Astrocyte of the hippocampus (primary cell): ENCODE results near the gene FAAP20.

Experiments used
- DNase-seq: peaks from one replicate; pipeline ENCODE4 v3.0.0; 2011; ENCODE audit warnings: low read depth, low spot score

Gene FAAP20

DNA sequence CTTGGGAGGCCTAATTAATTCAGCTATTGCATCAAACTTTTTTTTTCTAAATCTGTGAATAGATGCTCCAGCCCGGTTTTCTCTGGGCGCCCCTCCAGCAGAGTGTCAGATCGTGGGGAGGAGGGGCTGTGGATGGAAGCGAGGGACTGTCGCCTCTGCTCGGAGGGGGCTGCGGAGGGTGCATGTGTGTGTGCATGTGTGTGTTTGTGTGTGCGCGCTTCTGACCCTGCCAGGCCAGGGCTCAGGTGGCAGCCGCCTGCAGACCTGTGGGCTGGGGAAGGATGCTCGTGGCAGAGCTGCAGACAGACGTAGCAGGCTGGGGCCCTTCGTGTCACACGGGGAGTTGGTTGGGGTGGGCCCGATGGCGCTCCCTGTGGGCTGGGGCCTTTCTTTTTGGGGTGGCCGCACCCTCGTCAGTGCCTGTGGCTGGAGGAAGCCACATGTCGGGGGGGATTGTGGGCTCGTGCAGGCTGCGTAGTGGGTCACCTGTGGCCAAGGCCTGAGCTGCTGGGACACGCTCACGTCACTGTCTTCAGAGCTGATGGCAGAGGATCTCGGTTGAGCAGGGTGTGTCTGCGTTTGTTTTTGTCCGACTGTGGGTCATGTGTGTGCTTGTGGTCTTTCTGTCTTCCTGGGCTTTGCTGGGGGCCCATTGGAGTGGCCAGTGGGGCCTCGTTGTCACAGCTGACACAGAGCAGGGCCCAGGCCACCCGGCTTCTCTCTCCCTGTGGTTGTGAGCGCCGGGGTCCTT is 36.4 kb upstream of the FAAP20 start:
- peak; percentile 49 for DNase-seq

GRCh38 chr1:2229911-2230731 is 35.5 kb upstream of the FAAP20 start:
- peak; percentile 66 for DNase-seq

DNA sequence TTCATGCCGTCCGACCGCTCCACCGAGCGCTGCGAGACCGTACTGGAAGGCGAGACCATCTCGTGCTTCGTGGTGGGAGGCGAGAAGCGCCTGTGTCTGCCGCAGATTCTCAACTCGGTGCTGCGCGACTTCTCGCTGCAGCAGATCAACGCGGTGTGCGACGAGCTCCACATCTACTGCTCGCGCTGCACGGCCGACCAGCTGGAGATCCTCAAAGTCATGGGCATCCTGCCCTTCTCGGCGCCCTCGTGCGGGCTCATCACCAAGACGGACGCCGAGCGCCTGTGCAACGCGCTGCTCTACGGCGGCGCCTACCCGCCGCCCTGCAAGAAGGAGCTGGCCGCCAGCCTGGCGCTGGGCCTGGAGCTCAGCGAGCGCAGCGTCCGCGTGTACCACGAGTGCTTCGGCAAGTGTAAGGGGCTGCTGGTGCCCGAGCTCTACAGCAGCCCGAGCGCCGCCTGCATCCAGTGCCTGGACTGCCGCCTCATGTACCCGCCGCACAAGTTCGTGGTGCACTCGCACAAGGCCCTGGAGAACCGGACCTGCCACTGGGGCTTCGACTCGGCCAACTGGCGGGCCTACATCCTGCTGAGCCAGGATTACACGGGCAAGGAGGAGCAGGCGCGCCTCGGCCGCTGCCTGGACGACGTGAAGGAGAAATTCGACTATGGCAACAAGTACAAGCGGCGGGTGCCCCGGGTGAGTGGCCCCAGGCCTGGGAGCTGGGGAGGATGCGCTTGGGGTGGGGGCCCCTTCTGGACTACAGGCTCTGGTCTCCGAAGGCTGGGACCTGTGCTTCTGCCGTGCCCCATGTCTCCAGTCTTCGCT is 34.7 kb upstream of the FAAP20 start:
- DNase-seq: peak; percentile 81

GRCh38 chr1:2228694-2229036 is 34.1 kb upstream of the FAAP20 start:
- DNase-seq: peak; percentile 57

DNA sequence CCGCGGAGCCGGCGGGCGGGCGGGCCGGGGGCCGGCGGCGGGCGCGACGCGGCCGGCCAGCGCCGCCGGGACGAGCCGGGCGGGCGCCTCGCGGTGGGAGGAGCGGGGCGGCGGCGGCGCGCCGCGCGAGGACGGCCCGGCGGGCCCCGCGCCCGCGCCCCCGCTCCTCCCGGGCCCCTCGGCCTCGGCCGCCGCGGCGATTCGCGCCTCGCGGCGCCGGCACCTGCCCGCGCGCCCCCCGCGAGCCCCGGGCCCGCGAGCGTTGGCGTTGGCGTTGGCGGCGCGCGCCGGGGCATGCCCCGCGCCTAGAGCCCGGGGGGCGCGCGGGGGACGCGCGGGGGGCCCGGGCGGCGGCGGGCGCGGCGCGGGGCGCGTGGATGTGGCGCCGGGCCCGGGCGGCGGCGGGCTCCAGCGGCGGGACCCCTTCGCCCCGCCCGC is 33.6 kb upstream of the FAAP20 start, which contains the start of gene SKI:
TSS of gene SKI (plus strand) at position 163 of the 438 bp plus-strand sequence. CDS start 448 bp downstream, outside the sequence.
- DNase-seq: no peak

DNA sequence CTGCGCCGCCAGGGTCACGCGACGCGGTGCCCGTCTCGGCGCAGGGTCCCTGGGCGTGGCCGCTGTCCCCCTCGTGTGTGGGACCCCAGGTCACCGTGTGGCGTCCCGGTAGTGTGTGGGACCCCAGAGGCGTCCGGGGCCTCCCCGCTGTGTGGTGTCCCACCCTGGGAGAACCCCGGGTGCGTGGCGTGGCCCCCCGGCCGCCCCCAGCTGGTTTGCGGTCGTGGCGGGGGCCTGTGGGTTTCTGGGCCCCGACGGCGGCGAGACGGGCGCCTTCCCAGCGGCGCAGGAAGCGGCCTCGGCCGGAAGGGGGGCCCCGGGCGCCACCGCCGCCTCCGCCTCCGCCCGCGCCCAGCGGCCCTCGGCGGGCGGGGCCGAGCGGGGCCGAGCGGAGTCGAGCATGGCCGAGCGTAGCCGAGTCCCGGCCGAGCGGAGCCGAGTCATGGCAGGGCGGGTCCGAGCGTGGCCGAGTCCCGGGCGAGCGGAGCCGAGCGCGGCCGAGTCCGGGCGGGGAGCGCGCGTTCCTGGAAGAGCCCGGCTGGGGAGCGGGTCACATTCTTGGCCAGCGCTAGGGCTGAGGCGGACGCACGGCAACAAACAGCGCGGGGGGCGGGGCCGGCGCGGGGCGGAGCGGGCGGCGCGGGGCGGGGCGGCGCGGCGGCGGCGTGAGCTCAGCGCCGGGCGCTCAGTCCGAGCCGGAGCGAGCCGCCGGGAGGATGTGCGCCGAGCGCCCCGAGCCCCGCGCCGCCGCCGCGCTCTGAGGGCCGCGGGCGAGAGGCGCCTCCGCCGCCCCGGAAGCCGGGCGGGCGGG is 33.0 kb upstream of the FAAP20 start:
- DNase-seq: peak; percentile 99

DNA sequence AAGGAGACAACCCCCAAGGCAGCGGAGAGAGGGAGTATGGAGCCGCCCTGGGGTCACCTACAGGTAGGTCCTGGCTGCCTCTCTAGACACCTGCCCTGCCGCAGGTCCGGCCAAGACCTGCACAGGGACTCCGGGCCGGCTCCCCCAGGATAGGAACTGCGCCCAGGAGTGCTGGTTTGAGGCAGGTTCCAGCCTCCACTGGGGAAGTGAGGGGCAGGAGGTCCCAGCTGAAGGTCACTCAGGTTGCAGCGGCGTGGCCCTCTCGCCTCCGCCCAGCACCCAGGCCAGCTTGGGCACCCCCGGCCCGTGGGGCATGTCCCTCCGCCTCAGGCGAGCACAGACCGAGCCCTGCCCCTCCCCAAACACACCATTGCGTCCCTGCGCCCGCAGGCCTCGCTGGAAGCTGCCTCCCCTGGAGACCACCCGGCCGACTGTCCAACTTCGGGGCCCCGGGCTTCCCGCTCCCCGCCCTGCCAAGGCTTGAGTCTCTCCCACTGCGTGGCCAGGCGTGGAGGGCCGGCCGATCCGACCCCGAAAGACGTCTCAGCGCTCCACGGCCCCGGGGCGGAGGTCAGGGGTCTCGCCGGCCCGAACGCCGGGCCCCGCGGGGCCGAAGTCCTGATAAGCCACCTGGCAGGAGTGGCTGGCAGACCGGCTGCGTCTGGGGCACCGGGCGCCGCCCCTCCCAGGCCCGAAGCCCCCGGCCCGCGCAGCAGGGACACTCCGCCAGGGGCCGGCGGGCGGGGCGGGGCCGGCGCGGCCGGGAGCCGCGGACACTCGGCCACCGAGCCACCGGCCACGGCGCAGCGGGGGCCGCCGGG is 32.2 kb upstream of the FAAP20 start:
- DNase-seq: no peak

DNA sequence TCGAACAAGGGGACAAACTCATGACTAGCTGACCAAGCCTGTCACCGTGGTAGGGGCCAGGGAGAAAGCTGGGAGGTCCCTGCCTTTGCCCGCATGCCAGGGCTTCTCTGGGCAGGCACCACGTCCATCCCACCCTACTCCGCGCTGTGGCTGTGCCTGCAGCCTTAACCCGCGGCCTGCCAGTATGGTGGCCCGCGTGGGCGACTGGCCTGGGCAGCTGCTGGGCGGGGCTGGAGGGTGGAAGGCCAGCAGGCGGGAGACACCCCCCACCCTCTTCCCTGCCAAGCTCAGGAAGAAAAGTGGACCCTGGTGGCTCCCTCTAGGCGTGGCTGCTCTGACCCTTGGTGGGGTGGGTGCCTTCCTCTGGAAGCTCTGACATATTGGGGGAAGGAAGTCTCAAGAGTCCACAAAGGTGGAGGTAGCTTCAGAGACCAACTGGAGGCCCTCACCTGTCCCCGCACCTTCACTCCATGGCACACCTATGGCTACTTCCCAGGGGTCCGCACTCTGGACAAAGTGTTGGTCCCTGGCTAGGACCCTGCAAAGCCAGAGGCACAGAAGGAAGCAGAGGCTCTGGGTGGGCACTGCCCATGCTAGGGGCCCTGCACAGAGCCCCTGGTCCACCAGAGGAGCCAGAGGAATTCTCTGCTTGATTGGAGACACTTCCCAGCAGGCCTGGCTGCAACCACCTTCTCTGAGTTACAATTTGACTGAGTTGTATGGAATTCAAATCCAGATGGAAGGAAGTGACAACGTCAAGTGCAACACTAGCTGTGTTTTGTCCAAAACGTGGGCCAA is 30.3 kb upstream of the FAAP20 start:
- DNase-seq: no peak

DNA sequence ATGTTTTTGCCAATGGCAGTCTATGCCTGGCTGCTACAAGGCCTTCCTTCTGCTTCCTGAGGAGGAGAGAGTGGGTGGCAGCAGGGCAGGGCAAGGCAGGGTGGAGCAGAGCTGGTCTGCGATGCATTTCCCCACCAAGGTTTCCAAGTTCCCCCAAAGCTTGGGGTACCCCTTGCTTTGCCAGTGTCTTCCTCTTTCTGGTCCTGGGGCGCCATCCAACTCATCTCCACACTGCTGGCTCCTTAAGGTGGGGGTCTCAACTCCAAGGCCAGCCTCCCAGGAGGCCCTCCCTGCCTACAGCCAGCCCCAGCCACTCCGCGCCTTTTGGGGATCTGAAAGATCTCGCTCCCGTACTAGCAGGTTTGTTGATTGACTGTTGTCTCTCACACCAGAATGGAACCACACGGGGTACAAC is 29.6 kb upstream of the FAAP20 start:
- no peak for DNase-seq

DNA sequence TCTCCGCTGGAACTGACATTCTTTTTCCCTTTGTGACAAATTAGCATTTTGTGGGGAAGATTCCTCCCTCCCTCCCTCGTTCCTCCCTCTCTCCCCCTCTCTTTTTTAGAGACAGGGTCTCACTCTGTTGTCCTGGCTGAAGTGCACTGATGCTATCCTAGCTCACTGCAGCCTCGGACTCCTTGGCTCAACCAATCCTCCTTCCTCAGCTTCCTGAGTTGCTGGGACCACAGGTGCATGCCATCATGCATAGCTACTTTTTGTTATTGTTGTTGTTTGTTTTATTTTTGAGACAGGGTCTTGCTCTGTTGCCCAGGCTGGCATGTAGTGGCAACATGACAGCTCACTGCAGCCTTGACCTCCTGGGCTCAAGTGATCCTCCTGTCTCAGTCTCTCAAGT is 26.7 kb upstream of the FAAP20 start:
- no peak for DNase-seq

GRCh38 chr1:2216767-2217058 is 22.1 kb upstream of the FAAP20 start:
- DNase-seq: no peak

- DNase-seq: no peak
Measured at GRCh38 chr1:2215909-2216766, 21.6 kb upstream of the FAAP20 start.

GRCh38 chr1:2215329-2215728 is 20.8 kb upstream of the FAAP20 start:
- DNase-seq: no peak

DNA sequence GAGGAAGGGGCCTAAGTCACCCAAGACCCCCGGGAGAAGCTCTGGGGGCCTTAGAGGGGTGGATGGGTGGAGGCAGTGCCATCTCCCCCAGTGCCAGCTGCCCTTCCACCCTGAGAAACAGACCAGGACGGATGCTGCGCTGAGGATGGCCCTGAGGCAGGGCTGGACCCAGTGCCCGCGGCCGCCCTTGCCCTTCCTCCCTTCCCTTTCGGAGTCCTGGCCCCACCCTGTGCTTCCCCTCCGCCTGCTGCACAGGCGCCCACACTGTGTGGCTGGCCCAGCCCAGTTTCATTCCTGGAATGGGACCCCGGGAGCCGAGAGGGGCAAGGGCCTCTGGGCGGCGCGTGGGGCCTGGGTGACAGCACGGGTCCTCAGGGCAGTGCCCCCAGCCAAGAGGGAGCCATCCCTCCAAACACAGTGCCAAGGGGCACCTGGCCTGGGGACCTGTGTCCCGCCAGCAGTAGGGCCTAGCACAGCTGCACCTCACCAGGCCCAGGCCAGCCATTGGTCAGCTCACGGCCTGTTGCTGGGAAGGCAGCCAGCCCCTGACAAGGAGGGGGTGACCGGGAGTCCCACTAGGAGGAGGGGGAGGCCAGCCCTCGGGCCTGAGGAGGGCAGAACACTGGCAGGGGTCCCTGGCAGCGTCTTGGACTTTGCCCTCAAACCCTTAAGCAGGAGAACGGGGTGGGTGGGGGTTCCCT is 20.1 kb upstream of the FAAP20 start:
- DNase-seq: peak; percentile 51

- peak; percentile 94 for DNase-seq
Measured at GRCh38 chr1:2213576-2214505, 19.3 kb upstream of the FAAP20 start.

GRCh38 chr1:2212532-2213491 is 18.2 kb upstream of the FAAP20 start:
- peak; percentile 99 for DNase-seq
